ENCODE measurements around the gene PIGU.

Gene PIGU

DNA sequence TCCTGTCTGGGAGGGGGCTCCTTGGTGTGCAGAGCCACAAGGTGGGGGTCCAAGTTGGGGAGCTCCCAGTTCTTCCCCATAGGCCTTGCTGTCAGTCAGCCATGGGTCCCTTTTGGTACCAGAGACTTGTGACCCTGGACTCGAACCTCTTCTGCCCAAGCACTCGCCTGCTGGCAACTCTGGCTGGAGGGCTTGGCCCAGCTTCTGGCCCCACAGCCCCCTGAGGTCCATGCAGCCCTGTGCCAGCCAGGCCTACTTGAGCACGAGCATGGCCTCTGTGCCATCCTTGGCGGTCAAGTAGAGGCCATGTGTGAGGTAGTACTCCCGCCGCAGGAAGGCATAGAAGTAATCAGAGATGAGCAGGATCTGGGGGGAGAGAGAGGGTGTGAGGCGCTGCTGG is 116.3 kb downstream of the PIGU start:
- TF ChIP-seq ZNF274 (IDR thresholded peaks at IDR 0.05; ENCODE audit: low read depth, low read length): no peak
- no peak overlapping the region for H3K4me3 ChIP-seq (ENCODE audit: low read length)

DNA sequence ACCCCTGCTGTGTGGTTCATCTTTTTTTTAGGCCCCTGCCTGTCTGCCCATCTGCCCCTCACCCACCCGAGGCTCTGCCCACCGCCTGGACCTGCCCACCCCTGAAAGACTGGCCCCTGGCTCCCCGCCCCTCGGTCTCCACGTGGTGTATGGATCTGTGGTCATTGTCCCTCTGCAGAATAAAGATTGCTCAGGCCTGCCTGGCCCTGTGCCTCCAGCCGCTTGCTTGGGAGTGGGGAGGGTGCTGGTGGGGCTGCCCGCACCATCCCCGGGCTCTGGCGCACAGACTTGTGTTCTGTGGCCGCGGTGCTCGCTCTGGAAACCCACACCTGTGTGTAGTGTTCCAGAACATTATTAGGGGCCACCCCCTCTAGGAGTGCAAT is 116.8 kb downstream of the PIGU start:
- TF ChIP-seq ZNF274 (IDR thresholded peaks at IDR 0.05; ENCODE audit: low read depth, low read length): no peak
- no peak overlapping the region for H3K4me3 ChIP-seq (ENCODE audit: low read length)

DNA sequence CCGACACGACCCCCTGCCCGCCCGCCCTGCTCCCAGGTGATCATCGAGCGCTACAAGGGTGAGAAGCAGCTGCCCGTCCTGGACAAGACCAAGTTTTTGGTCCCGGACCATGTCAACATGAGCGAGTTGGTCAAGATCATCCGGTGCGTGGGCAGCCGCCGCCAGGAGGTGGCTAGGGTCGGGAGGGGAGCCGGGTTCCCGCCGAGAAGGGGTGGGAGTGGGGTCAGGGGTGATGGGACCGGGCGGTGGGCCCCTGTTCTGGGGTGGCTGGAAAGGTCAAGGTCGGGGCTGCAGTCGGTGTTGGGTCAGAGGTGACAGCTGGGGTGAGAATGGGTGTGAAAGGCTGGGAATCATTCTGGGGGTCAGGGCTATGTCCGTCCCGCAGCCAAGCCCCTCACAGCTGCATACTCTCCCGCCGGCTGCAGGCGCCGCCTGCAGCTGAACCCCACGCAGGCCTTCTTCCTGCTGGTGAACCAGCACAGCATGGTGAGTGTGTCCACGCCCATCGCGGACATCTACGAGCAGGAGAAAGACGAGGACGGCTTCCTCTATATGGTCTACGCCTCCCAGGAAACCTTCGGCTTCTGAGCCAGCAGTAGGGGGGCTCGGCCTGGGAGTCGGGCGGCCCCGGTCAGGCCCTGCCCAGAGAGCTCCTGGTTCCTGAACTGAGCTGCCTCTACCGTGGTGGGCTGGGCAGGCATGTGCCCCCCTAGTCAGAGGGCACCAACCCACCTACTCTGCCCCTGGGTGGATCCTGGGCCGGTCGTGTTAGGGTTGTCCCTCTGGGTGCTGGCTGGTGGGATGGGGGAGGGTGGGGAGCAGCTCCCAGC is 117.4 kb downstream of the PIGU start:
- no peak overlapping the region for H3K4me3 ChIP-seq (ENCODE audit: low read length)
- TF ChIP-seq ZNF274 (IDR thresholded peaks at IDR 0.05; ENCODE audit: low read depth, low read length): no peak

DNA sequence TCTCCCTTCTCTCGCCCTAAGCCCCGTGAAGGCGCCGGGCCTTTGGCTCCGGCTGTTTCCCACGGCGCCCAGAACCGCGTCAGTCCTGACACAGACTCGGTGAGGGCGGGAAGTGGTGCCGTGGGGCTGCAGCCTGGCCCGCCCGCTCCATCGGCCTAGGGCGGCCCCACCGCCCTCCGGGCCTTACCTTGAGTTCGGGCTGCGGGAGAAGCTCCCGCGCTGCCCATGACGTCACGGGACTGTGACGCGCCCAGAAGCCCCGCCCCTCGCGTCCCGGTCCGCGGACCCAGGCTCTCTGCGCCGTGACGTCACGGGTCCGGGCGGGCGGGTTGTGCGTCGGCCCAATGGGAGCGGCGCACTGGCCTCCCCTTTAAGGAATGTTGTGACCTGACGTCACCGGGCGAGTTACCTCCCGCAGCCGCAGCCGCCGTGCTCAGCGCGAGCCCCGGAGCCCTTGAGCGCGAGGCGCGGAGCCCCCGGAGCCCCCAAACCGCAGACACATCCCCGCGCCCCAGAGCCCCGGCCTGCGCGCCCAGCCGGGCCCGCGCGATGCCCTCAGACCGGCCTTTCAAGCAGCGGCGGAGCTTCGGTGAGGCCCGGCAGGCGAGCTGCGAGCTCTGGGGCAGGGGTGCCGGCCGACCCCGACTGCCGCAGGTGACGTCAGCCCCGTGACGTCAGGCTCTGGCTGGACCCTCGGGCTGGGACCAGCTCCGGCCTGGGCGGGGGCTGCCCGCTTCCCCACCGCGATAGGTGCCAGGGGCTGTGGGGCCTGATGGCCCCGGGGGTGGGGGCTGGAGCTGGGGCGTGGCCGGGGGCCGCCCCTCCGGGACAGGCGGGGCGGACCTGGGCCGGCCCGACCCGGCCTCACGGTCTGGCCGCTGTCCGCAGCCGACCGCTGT is 118.3 kb downstream of the PIGU start, which contains the start of gene MAP1LC3A:
Gene MAP1LC3A, plus strand, starts transcription at position 399 of the 899 bp plus-strand sequence. Its CDS starts 151 bp downstream, at position 550.
- peak within 1 kb of the TSS; percentile 82 for H3K4me3 ChIP-seq (ENCODE audit: low read length)
- TF ChIP-seq ZNF274 (IDR thresholded peaks at IDR 0.05; ENCODE audit: low read depth, low read length): no peak

DNA sequence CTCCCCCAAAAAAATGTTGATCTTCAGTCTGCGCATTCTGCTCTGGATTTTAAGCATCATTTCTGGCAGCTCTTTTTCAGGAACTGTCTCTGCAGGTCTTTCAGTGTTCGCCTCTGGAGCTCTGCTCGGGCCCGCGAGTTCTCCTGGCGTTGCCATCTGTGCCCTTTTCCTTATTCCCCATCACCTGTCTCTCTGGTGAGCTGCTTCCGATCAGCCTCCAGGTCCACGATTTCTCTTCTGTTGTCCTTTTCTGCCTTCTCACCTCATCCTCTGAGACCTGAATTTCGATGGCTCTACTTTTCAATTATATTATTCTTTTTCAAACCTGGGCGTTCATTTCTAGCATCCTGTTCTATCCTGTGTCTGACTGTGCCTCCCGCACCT is 119.0 kb downstream of the PIGU start:
- H3K4me3 ChIP-seq (ENCODE audit: low read length): peak overlapping the region; percentile 82

DNA sequence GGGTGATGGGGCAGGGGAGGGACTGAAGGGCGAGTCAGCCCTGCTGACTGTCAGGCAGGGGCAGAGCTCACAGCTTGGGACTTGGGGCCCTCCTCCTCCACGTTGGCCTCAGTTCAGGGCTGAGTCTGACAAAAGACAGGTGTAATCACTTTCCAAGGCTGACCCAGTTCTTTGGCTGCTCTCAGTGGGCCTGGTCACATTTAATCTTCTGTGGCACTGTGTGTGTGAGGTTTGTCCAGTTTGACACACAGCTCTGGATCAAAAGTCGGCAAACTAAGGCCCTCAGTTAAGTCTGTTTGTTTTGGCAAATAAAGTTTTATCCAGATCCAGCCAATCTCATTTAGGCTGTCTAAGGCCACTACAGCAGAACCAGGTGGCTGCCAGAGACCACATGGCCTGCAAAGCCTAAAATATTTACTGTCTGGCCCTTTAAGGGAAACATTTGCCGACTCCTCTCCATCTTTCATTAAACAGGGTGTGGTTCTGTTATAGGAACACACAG is 123.5 kb downstream of the PIGU start:
- H3K4me3 ChIP-seq (ENCODE audit: low read length): no peak overlapping the region
- no peak for TF ChIP-seq ZNF274 (IDR thresholded peaks at IDR 0.05; ENCODE audit: low read depth, low read length)

More for the DNA sequence above, 119.0 kb downstream of the PIGU start:
- no peak for TF ChIP-seq ZNF274 (IDR thresholded peaks at IDR 0.05; ENCODE audit: low read depth, low read length)

DNA sequence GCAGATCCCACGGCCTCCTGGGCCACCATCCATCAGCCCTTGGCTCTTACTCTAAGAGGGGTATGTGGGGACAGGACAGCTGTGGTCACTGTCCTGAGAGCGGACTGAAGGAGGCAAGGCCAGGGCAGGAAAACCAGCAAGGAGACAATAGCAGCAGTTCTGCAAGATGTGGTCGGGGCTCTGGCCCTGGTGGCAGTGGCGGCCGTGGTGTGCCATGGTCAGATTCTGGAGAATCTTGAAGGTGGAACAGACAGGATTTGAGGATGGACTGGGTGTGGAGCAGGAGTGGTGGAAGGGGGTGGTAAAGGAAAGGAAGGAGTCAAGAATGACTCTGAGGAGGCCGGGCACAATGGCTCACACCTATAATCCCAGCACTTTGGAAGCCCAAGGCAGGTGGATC is 124.3 kb downstream of the PIGU start:
- no peak for TF ChIP-seq ZNF274 (IDR thresholded peaks at IDR 0.05; ENCODE audit: low read depth, low read length)
- no peak overlapping the region for H3K4me3 ChIP-seq (ENCODE audit: low read length)

DNA sequence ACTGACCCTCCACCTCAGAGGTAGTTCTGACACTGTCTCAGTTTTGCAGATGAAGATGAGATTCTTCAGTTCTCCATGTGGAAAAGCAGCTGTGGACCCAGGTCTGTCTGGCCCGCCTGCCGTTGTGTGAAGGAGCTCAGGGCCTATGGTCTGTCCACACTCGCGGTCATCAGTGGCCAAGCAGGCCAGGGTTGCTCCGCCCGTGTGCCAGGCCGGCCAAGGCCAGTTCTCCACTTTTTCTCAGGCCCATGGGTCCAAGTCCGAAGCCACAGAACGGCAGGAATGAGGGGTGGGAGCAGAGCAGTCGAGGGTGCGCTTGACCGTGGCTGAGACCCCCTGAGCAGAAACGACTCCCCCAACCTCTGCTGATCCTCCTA is 127.0 kb downstream of the PIGU start:
- no peak for TF ChIP-seq ZNF274 (IDR thresholded peaks at IDR 0.05; ENCODE audit: low read depth, low read length)
- no peak overlapping the region for H3K4me3 ChIP-seq (ENCODE audit: low read length)

DNA sequence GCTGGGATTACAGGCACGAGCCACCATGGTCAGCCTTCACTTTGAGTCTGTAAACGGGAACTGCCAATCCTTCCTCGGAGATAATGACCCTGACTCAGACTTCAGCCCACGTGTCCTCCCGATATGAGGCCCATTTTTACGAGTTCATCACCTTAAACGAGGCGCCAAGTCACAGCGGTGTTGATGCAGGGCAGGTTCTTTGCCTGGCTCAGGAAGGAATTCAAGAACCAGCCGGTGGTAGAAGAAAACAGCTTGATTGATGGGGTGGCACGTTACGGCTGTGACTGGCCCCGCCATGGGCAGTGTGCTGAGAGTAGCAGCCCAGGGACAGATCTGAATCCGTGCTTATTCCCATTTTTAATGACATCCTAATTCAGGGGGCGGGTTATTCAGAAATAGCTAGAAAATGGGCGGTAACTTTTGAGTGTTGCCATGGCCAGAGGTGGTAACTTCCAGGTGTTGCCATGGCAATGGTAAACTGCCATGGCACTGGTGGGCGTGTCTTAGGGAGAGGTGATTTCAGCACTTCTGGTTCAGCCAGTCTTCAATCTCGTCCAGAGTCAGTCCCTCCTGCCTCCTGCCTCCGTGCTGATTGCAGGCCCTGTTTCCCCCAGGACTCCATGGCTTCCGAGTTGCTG is 127.5 kb downstream of the PIGU start:
- no peak overlapping the region for H3K4me3 ChIP-seq (ENCODE audit: low read length)
- TF ChIP-seq ZNF274 (IDR thresholded peaks at IDR 0.05; ENCODE audit: low read depth, low read length): no peak

DNA sequence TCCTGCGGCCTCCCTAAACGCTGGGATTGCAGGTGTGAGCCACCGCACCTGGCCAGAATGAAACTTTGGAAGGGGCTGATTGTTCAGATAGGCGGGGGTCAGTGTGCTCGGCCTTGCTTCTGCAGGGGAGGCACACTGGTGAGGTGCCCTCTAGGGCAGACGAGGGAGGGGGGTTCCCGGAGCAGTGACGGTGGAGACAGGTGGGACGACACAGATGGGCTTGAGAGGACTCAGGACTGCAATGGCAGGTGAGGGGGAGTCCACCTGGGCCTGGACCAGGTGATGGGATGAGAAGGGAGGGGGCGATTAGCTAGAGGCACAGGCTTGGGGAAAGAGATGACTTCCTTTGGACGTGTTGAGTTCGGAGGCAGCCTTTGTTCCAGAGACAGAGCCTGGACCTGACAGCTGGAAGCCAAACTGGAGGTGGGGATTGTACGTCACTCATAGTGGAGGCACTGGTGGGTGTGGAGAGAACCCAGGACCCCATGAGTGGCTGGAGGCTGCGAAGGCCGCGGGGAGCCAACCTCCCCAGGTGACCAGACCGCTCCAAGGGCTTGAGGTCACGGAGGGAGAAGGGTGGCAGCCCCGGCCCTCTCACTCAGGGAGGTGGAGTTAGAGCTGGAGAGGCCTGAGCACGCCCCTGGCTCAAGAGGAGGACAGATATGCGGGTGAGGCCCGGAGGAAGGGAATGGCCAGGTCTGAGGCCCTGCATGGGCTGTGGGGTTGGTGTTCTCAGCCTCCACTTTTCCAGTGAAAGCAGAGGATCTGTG is 128.9 kb downstream of the PIGU start:
- no peak overlapping the region for H3K4me3 ChIP-seq (ENCODE audit: low read length)
- TF ChIP-seq ZNF274 (IDR thresholded peaks at IDR 0.05; ENCODE audit: low read depth, low read length): no peak

DNA sequence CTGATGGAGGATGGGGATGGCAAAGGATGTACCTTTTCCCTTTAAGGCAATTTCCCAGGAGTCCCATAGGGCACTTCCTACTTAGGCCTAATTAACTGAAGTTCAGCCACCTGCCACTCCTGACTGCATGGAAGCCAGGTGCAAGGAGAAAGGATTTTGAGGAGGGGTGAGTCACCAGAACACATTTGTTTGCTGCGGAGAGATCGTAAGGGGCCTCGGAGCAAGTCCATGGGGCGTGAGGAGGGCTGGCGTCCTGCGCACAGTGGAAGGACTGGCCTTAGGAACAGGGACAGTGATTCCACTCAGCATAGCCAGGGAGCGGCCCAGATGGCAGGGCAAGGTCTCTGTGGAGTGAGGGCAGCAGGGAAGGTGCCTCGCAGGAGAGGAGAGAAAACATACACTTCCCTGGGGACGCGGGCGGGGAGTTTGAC is 130.1 kb downstream of the PIGU start:
- TF ChIP-seq ZNF274 (IDR thresholded peaks at IDR 0.05; ENCODE audit: low read depth, low read length): no peak
- H3K4me3 ChIP-seq (ENCODE audit: low read length): no peak overlapping the region

DNA sequence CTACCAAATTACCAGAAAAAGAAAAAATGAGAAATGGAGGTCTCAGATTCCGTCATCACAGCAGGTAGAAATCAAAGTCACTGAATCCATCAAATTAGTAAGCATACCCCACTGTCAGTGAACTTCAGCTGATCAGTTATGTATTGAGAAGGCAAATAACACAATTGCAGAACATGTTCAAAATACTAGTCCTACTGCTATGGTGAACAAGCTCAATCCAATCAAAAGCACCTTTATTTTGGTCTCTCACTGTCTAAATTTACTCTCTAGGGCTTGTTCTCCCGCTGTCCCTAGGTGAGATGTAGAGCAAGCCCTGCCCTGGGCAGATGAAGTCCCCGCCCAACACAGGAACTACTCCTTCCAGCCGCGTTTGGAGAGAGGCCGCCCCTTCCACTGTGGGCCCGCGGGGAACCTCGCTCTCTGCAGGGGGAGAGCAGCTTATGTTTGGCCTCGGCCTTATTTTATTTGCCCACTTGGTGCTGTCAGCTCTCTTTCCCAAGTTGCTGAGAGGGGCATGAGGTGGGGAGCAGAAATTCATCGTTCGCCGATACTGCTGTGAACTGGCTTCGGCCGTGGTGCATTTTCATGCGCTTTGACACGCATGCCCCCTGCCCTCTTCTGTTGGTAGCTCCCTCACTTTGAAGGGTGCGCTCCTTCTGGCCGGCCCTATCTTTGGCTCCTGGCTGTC is 132.6 kb downstream of the PIGU start:
- H3K4me3 ChIP-seq (ENCODE audit: low read length): no peak overlapping the region
- TF ChIP-seq ZNF274 (IDR thresholded peaks at IDR 0.05; ENCODE audit: low read depth, low read length): no peak

DNA sequence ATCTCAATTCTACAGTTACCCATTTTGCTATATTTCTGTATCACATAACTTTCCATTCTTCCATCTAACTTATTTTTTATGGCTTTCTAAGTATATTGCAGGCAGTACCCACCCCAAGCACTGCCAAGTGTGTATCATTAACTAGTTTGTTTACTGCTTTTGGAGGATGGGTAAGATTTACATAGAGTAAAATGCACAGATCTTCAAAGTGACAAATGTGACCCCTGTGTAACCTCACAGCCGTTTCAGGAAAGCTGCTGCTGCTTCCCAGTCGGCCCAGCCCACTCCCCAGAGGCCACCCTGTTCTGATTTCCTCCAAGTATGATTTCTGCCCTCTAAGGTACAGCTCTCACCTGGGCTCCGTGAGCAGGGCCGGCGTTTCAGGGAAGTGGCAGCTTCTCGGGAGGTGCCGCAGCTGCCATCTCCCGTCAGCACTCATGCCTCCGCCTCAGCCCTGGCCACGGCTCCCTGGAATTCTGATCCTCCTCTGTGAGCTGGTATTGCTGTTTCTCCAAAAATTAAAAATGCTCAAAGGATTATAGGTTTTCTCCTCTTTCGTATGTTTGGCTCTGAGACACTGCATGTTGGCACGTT is 133.3 kb downstream of the PIGU start:
- H3K4me3 ChIP-seq (ENCODE audit: low read length): no peak overlapping the region
- TF ChIP-seq ZNF274 (IDR thresholded peaks at IDR 0.05; ENCODE audit: low read depth, low read length): no peak

All from GM08714 (cell line).